H1 (cell line): ENCODE measurements around the gene ANKRD13B. TPM values are rescaled to one million over a fixed set of nuclear protein-coding genes. Genes with fewer than 3 reads are reported as not detected.

Experiments
- CTCF ChIA-PET: fragments of 300-600 bp; sonication (Branson Sonifier 250); formaldehyde crosslinking; loops from one replicate; lab custom pipeline; 2021; ENCODE audit not compliant: partially characterized antibody; lab: Charles Lee
- POLR2A ChIA-PET: fragments of 300-600 bp; sonication (Branson Sonifier 250); formaldehyde crosslinking; loops from one replicate; lab custom pipeline; 2021; ENCODE audit warnings: inconsistent platforms; ENCODE audit not compliant: partially characterized antibody; lab: Charles Lee
- DNase-seq, 2 experiments: peaks; one replicate each; pipeline versions ENCODE4 v3.0.0 to v3.0.0-alpha.2; 2010 to 2022; ENCODE audit warnings: low spot score in 2 of 2, low read depth in 1 of 2, mixed read lengths in 1 of 2
- FAIRE-seq: peaks from 2 replicates; lab custom pipeline; 2011; peaks lifted over from hg19 to GRCh38; lab: Jason Lieb, UNC
- H2AFZ ChIP-seq: 2 replicates; pipeline ENCODE4 v1.8.1; 2012; ENCODE audit warnings: low read length, inconsistent platforms
- H2AK5ac ChIP-seq: 2 replicates; pipeline ENCODE4 v1.6.1; 2013; ENCODE audit warnings: low read depth, low read length
- H2BK120ac ChIP-seq: replicated peaks from 2 replicates; pipeline ENCODE3; 2013; ENCODE audit warnings: low read depth, low read length, inconsistent platforms
- H2BK12ac ChIP-seq: 2 replicates; pipeline ENCODE4 v1.6.1; 2013; ENCODE audit warnings: low read depth, low read length
- H2BK15ac ChIP-seq: 2 replicates; pipeline ENCODE4 v1.6.1; 2013; ENCODE audit warnings: low read length
- H2BK20ac ChIP-seq: 2 replicates; pipeline ENCODE4 v1.6.1; 2013; ENCODE audit warnings: low read length
- H2BK5ac ChIP-seq: 2 replicates; pipeline ENCODE4 v1.6.1; 2013; ENCODE audit warnings: low read depth, low read length
- H3K14ac ChIP-seq: 2 replicates; pipeline ENCODE4 v1.6.1; 2013; ENCODE audit warnings: inconsistent platforms; ENCODE audit not compliant: insufficient read length
- H3K18ac ChIP-seq: 2 replicates; pipeline ENCODE4 v1.6.1; 2013; ENCODE audit warnings: low read length; ENCODE audit errors: extremely low read depth
- H3K23ac ChIP-seq: 2 replicates; pipeline ENCODE4 v1.6.1; 2013; ENCODE audit warnings: inconsistent platforms; ENCODE audit not compliant: insufficient read length
- H3K23me2 ChIP-seq: 2 replicates; pipeline ENCODE4 v1.6.1; 2013; ENCODE audit warnings: low read depth, low read length
- H3K27ac ChIP-seq: 2 replicates; pipeline ENCODE4 v1.6.1; 2011; ENCODE audit warnings: low read depth, low read length, inconsistent platforms
- H3K27me3 ChIP-seq, 4 experiments: replicated peaks in 1 of 4; 1 replicate in 1 of 4; 2 replicates in 3 of 4; pipeline versions ENCODE4 v1.6.1 to v1.8.1; 2011 to 2013; ENCODE audit warnings: low read length in 3 of 4, mild to moderate bottlenecking in 3 of 4, inconsistent platforms in 2 of 4, mixed read lengths in 2 of 4, moderate library complexity in 1 of 4; ENCODE audit not compliant: control insufficient read depth in 3 of 4, insufficient read depth in 3 of 4; ENCODE audit errors: extremely low read depth in 1 of 4
- H3K36me3 ChIP-seq, 4 experiments: 2 replicates each; pipeline versions ENCODE4 v1.6.1 to v1.8.1; 2011 to 2013; ENCODE audit warnings: mild to moderate bottlenecking in 4 of 4, low read length in 3 of 4, moderate library complexity in 2 of 4, control low read depth in 1 of 4, inconsistent platforms in 1 of 4; ENCODE audit not compliant: insufficient read depth in 4 of 4, control insufficient read depth in 2 of 4
- H3K4ac ChIP-seq: replicated peaks from 2 replicates; pipeline ENCODE3; 2013; ENCODE audit warnings: low read length, low read depth, mixed read lengths, inconsistent platforms; ENCODE audit not compliant: insufficient read length
- H3K4me1 ChIP-seq, 4 experiments: replicated peaks in 1 of 4; 1 replicate in 1 of 4; 2 replicates in 3 of 4; pipeline versions ENCODE4 v1.6.1 to v1.8.1; 2011 to 2013; ENCODE audit warnings: low read length in 3 of 4, inconsistent platforms in 2 of 4, mixed read lengths in 1 of 4; ENCODE audit not compliant: insufficient read depth in 4 of 4, control insufficient read depth in 3 of 4
- H3K4me2 ChIP-seq, 2 experiments: 2 replicates each; pipeline versions ENCODE4 v1.6.1 to v1.8.1; 2011 to 2013; ENCODE audit warnings: low read depth in 2 of 2, low read length in 2 of 2, control low read depth in 1 of 2, inconsistent platforms in 1 of 2, mild to moderate bottlenecking in 1 of 2; ENCODE audit not compliant: insufficient read depth in 1 of 2
- H3K4me3 ChIP-seq, 4 experiments: fragments of 200-600, 300-600 bp in 1 of 4; sonication (generic), shearing (Covaris generic), sonication (Bioruptor Twin) in 1 of 4; 2 replicates each; pipeline versions ENCODE4 v1.5.1 to v1.8.1; 2011 to 2016; ENCODE audit warnings: low read length in 4 of 4, low read depth in 3 of 4, control low read depth in 2 of 4, inconsistent platforms in 2 of 4, mild to moderate bottlenecking in 2 of 4, mixed read lengths in 1 of 4, moderate library complexity in 1 of 4; ENCODE audit not compliant: insufficient read depth in 2 of 4; ENCODE audit errors: extremely low read depth in 1 of 4
- H3K56ac ChIP-seq: replicated peaks from 2 replicates; pipeline ENCODE3; 2013; ENCODE audit warnings: low read depth, mild to moderate bottlenecking, mixed read lengths, low read length, inconsistent platforms; ENCODE audit not compliant: insufficient read length
- H3K79me1 ChIP-seq: 2 replicates; pipeline ENCODE4 v1.6.1; 2013; ENCODE audit warnings: low read depth, low read length, control low read depth
- H3K79me2 ChIP-seq, 2 experiments: 2 replicates each; pipeline versions ENCODE4 v1.6.1 to v1.8.1; 2012 to 2013; ENCODE audit warnings: low read length in 2 of 2, mild to moderate bottlenecking in 2 of 2, inconsistent platforms in 1 of 2; ENCODE audit not compliant: insufficient read depth in 2 of 2, control insufficient read depth in 1 of 2
- H3K9ac ChIP-seq, 4 experiments: replicated peaks in 1 of 4; 1 replicate in 1 of 4; 2 replicates in 3 of 4; pipeline versions ENCODE4 v1.6.1 to v1.8.1; 2011 to 2013; ENCODE audit warnings: low read depth in 3 of 4, low read length in 3 of 4, control low read depth in 2 of 4, mild to moderate bottlenecking in 2 of 4, moderate library complexity in 2 of 4, inconsistent platforms in 1 of 4; ENCODE audit errors: extremely low read depth in 1 of 4
- H3K9me3 ChIP-seq, 2 experiments: 2 replicates each; pipeline versions ENCODE4 v1.6.1 to v1.8.1; 2012 to 2013; ENCODE audit warnings: mild to moderate bottlenecking in 2 of 2, moderate library complexity in 2 of 2, control low read depth in 1 of 2, inconsistent platforms in 1 of 2, low read depth in 1 of 2, low read length in 1 of 2, mixed read lengths in 1 of 2; ENCODE audit not compliant: insufficient read depth in 2 of 2
- H4K20me1 ChIP-seq, 2 experiments: replicated peaks in 1 of 2; 2 replicates each; pipeline versions ENCODE3 to v1.8.1; 2011 to 2013; ENCODE audit warnings: inconsistent platforms in 2 of 2, low read length in 2 of 2, mild to moderate bottlenecking in 1 of 2; ENCODE audit not compliant: insufficient read depth in 2 of 2, control insufficient read depth in 1 of 2
- H4K5ac ChIP-seq: 2 replicates; pipeline ENCODE4 v1.6.1; 2013; ENCODE audit warnings: low read length, low read depth, mixed read lengths, inconsistent platforms; ENCODE audit not compliant: insufficient read length
- H4K8ac ChIP-seq: 2 replicates; pipeline ENCODE4 v1.8.0; 2013; ENCODE audit warnings: mild to moderate bottlenecking, moderate library complexity, low read length, inconsistent platforms; ENCODE audit not compliant: insufficient read depth; ENCODE audit errors: extremely low read depth
- H4K91ac ChIP-seq: replicated peaks from 2 replicates; pipeline ENCODE3; 2013; ENCODE audit warnings: low read length, mixed read lengths, inconsistent platforms; ENCODE audit not compliant: insufficient read length
- GTF2F1 ChIP-seq: IDR thresholded peaks from 2 replicates; pipeline ENCODE4 v1.6.1; 2012; ENCODE audit warnings: low read depth, low read length, improper control_type of control experiment, borderline replicate concordance
- PHF8 ChIP-seq: fragments of 200-600 bp; sonication (generic); conservative IDR thresholded peaks from 2 replicates; pipeline ENCODE4 v1.7.1; 2012; ENCODE audit warnings: low read depth, mild to moderate bottlenecking, inconsistent platforms, low read length, moderate library complexity
- SP1 ChIP-seq: IDR thresholded peaks from 2 replicates; pipeline ENCODE4 v1.6.1; 2011; ENCODE audit warnings: low read depth, low read length
- SP2 ChIP-seq: IDR thresholded peaks from 2 replicates; pipeline ENCODE4 v1.6.1; 2012; ENCODE audit warnings: mild to moderate bottlenecking, low read length, inconsistent platforms
- TAF7 ChIP-seq: optimal IDR thresholded peaks from 2 replicates; pipeline ENCODE3; 2011; ENCODE audit warnings: low read depth, mild to moderate bottlenecking, inconsistent platforms, low read length, moderate library complexity, borderline replicate concordance
- TEAD4 ChIP-seq: IDR thresholded peaks from 2 replicates; pipeline ENCODE4 v1.6.1; 2012; ENCODE audit warnings: low read depth, low read length, inconsistent platforms, mixed read lengths
- WGBS, 2 experiments: shearing (Covaris generic) in 1 of 2; methylation state at CpG; one replicate each; pipeline versions ENCODE4 v1.1.6 to v1.1.7; 2013 to 2015; ENCODE audit warnings: low lambda C conversion rate in 2 of 2, mixed read lengths in 2 of 2, inconsistent platforms in 1 of 2, low coverage in 1 of 2, missing lambda C conversion rate in 1 of 2; ENCODE audit not compliant: insufficient replicate concordance in 2 of 2, insufficient coverage in 1 of 2, insufficient read length in 1 of 2; ENCODE audit errors: extremely low coverage in 1 of 2, missing lambda C conversion rate in 1 of 2; 5-methylcytosine and 5-hydroxymethylcytosine counted together
- polyA plus RNA-seq, 7 experiments: library from polyadenylated mRNA; depleted of rRNA in 3 of 7; stranded (reverse) in 5 of 7; unstranded in 2 of 7; fragments of >200 nt in 5 of 7; fragments of 200-250 nt in 2 of 7; gene quantifications; 1 replicate in 5 of 7; 2 replicates in 1 of 7; 4 replicates in 1 of 7; pipeline versions ENCODE4 v1.2.1 to v1.2.3, GENCODE V29; 2011 to 2013; ENCODE audit warnings: missing spikeins in 2 of 7, mixed read lengths in 2 of 7
- total RNA-seq: library from RNA; stranded (reverse); fragmentation: NEBNext Ultra II Directional; extraction: Animal tissue kit (Norgen Biotek cat#: 25700); gene quantifications from 2 replicates; pipeline ENCODE4 v1.2.1, GENCODE V29; 2021
- TF ChIP-seq, protein P1 (sequence below): IDR thresholded peaks from 2 replicates; pipeline ENCODE4 v1.6.1; 2011; ENCODE audit warnings: low read length, improper control_type of control experiment

Gene ANKRD13B
- total and polyA plus RNA-seq, 2 of the 8 experiments (the other 6 are each of a cell fraction or from before 2014, with no cell fraction given): 16.4 to 48.5 TPM

DNA sequence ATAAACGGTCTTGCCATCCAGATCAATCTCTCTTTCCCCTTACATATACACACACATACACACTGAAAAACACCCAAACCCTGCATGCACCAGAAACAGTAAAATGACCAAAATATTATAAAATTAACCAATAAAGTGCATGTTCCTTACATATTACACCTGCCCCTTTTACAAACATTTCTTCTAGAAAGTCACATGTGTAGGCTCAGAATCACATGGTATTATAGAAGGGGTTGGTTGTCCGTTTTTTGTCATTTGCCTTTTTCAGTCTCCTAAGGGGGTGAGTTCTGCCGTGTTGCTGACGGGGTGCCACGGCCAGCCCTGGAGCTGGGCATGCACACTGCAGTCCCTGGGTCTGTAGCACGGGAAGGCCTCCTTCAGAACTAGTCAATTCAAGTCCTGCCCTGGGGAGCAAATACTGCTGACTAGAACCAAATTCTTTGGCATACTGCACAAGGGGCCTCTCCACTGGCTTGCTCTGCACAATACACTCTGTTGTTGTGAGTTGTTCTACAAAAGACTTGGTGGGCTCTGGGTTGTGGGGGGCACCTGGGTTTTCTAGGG is 37.8 kb downstream of the ANKRD13B start:
- 92% methylated on average over 6 of the region's 6 CpGs; no CpG with 5 or more reads in 1 of the 2 experiments for WGBS, 2 experiments
- H3K56ac ChIP-seq: no peak overlapping the region
- no peak overlapping the region for H2AFZ ChIP-seq
- no peak overlapping the region for H3K4me3 ChIP-seq
- ChIA-PET CTCF (interaction anchor here (1.0 to 2.5 kb wide), 3 partner anchors 11 to 149 kb away, joined by 3 to 9 read pairs (median 3); no protein-coding TSS in a partner anchor), POLR2A (interaction anchor here (0.6 kb wide), 1 partner anchor 154 kb away, joined by 4 read pairs; no protein-coding TSS in a partner anchor)
- H3K4me1 ChIP-seq: peaks cover 0 to 3% (median 1%) of the 10 kb centered on the region in 4 experiments; a peak in 3 of 7 replicates
- H3K4ac ChIP-seq: no peak overlapping the region
- H4K91ac ChIP-seq: no peak overlapping the region
- no peak overlapping the region for H2AK5ac ChIP-seq
- H2BK120ac ChIP-seq: no peak overlapping the region
- H4K20me1 ChIP-seq: no peaks in the 10 kb centered on the region
- peaks cover 0 to 9% (median 4%) of the 10 kb centered on the region in 4 experiments; a peak in 3 of 8 replicates for H3K36me3 ChIP-seq
- no peaks in the 10 kb centered on the region for H3K23me2 ChIP-seq
- H3K9me3 ChIP-seq: no peaks in the 10 kb centered on the region
- no peaks in the 10 kb centered on the region for H3K27me3 ChIP-seq
- H2BK5ac ChIP-seq: no peak overlapping the region
- DNase-seq (no peak), FAIRE-seq (no peak)
- no peaks in the 10 kb centered on the region for H3K79me2 ChIP-seq
- no peak overlapping the region for H2BK12ac ChIP-seq
- no peak overlapping the region for H4K8ac ChIP-seq
- no peak overlapping the region for H2BK15ac ChIP-seq
- H3K79me1 ChIP-seq: no peaks in the 10 kb centered on the region
- H3K23ac ChIP-seq: no peak overlapping the region
- no peak overlapping the region for H3K27ac ChIP-seq
- H2BK20ac ChIP-seq: no peak overlapping the region
- no peak overlapping the region for H3K14ac ChIP-seq
- H4K5ac ChIP-seq: no peak overlapping the region
- H3K9ac ChIP-seq: no peak overlapping the region
- no peak overlapping the region for H3K18ac ChIP-seq
- no peak overlapping the region for H3K4me2 ChIP-seq
- TF ChIP-seq SP1 (no peak), SP2 (no peak), TEAD4 (no peak), PHF8 (no peak), TAF7 (no peak), GTF2F1 (no peak)
- TF ChIP-seq, protein P1, sequence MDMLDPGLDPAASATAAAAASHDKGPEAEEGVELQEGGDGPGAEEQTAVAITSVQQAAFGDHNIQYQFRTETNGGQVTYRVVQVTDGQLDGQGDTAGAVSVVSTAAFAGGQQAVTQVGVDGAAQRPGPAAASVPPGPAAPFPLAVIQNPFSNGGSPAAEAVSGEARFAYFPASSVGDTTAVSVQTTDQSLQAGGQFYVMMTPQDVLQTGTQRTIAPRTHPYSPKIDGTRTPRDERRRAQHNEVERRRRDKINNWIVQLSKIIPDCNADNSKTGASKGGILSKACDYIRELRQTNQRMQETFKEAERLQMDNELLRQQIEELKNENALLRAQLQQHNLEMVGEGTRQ: no peak
